IMR-90 (cell line): Measurements from ENCODE around the gene CPOX. TPM values are rescaled to one million over a fixed set of nuclear protein-coding genes. Genes with fewer than 3 reads are reported as not detected.

ENCODE experiments used
- ATAC-seq: fragments of 200-7000 bp; cut with Tn5 transposase; 2 replicates; pipeline ENCODE4 v1.9.1; 2020; ENCODE audit warnings: low read depth, mild to moderate bottlenecking, moderate library complexity
- BruUV-seq: library from RNA; stranded (reverse); fragments of 400-500 nt; replicated peaks from 2 replicates; lab custom pipeline; 2021; lab: Mats Ljungman, UMichigan
- CTCF ChIA-PET: fragments of 300-600 bp; formaldehyde crosslinking; extraction: SDS; loops from one replicate; lab custom pipeline; 2021; ENCODE audit warnings: antibody characterized with exemption; lab: Yijun Ruan, JAX
- POLR2A ChIA-PET: fragments of 300-600 bp; sonication (Branson Sonifier 250); formaldehyde crosslinking; loops from one replicate; lab custom pipeline; 2022; ENCODE audit warnings: antibody characterized with exemption; ENCODE audit not compliant: unreplicated experiment; lab: Charles Lee
- DNase-seq: peaks from one replicate; pipeline ENCODE4 v3.0.0; 2013
- H2AFZ ChIP-seq: replicated peaks from 2 replicates; pipeline ENCODE3; 2013; ENCODE audit warnings: low read length, mild to moderate bottlenecking; ENCODE audit not compliant: poor library complexity
- H2AK5ac ChIP-seq: 2 replicates; pipeline ENCODE4 v1.6.1; 2013; ENCODE audit warnings: low read depth, low read length, inconsistent platforms
- H2AK9ac ChIP-seq: replicated peaks from 2 replicates; pipeline ENCODE3; 2013; ENCODE audit warnings: mild to moderate bottlenecking, low read depth, low read length, moderate library complexity; ENCODE audit not compliant: poor library complexity
- H2BK120ac ChIP-seq: 2 replicates; pipeline ENCODE4 v1.6.1; 2013; ENCODE audit warnings: low read depth, low read length, inconsistent platforms
- H2BK15ac ChIP-seq: 3 replicates; pipeline ENCODE4 v1.6.1; 2013; ENCODE audit warnings: low read depth, low read length, inconsistent platforms
- H2BK20ac ChIP-seq: 2 replicates; pipeline ENCODE4 v1.6.1; 2013; ENCODE audit warnings: low read depth, mild to moderate bottlenecking, inconsistent platforms, low read length, moderate library complexity
- H2BK5ac ChIP-seq: 2 replicates; pipeline ENCODE4 v1.6.1; 2013; ENCODE audit warnings: mild to moderate bottlenecking, low read depth, low read length, inconsistent platforms; ENCODE audit not compliant: poor library complexity, severe bottlenecking
- H3K14ac ChIP-seq: replicated peaks from 2 replicates; pipeline ENCODE4 v1.6.1; 2013; ENCODE audit warnings: low read depth, low read length, inconsistent platforms
- H3K18ac ChIP-seq: 2 replicates; pipeline ENCODE4 v1.6.1; 2013; ENCODE audit warnings: low read depth, low read length, control low read depth
- H3K23ac ChIP-seq: 2 replicates; pipeline ENCODE4 v1.6.1; 2013; ENCODE audit warnings: low read depth, low read length, inconsistent platforms
- H3K27ac ChIP-seq: 2 replicates; pipeline ENCODE4 v1.5.1; 2013; ENCODE audit warnings: mild to moderate bottlenecking, control low read depth, low read length; ENCODE audit not compliant: insufficient read depth
- H3K27me3 ChIP-seq: 2 replicates; pipeline ENCODE4 v1.6.1; 2013; ENCODE audit warnings: low read length; ENCODE audit not compliant: control insufficient read depth, insufficient read depth
- H3K36me3 ChIP-seq: 2 replicates; pipeline ENCODE4 v1.6.1; 2013; ENCODE audit warnings: low read length, mixed read lengths; ENCODE audit not compliant: control insufficient read depth, insufficient read depth
- H3K4ac ChIP-seq: 2 replicates; pipeline ENCODE4 v1.6.1; 2013; ENCODE audit warnings: low read depth, low read length, inconsistent platforms
- H3K4me1 ChIP-seq: 2 replicates; pipeline ENCODE4 v1.6.1; 2013; ENCODE audit warnings: low read length, mixed read lengths; ENCODE audit not compliant: control insufficient read depth, insufficient read depth
- H3K4me2 ChIP-seq: 2 replicates; pipeline ENCODE4 v1.6.1; 2013; ENCODE audit warnings: low read depth, mild to moderate bottlenecking, control low read depth, low read length, moderate library complexity
- H3K4me3 ChIP-seq: 2 replicates; pipeline ENCODE4 v1.5.1; 2013; ENCODE audit warnings: low read depth, mild to moderate bottlenecking, control low read depth, low read length, moderate library complexity; ENCODE audit not compliant: insufficient read depth
- H3K56ac ChIP-seq: 2 replicates; pipeline ENCODE4 v1.6.1; 2013; ENCODE audit warnings: low read length, inconsistent platforms; ENCODE audit not compliant: insufficient read depth; ENCODE audit errors: extremely low read depth
- H3K79me1 ChIP-seq, 2 experiments: 2 replicates each; pipeline ENCODE4 v1.6.1; 2013; ENCODE audit warnings: low read length in 2 of 2, inconsistent platforms in 1 of 2, low read depth in 1 of 2
- H3K9ac ChIP-seq: 2 replicates; pipeline ENCODE4 v1.6.1; 2013; ENCODE audit warnings: low read depth, low read length, control low read depth
- H3K9me1 ChIP-seq: 2 replicates; pipeline ENCODE4 v1.6.1; 2013; ENCODE audit warnings: low read length, inconsistent platforms; ENCODE audit not compliant: insufficient read depth
- H3K9me3 ChIP-seq: 2 replicates; pipeline ENCODE4 v1.6.1; 2013; ENCODE audit warnings: low read length; ENCODE audit not compliant: control insufficient read depth, insufficient read depth
- H4K20me1 ChIP-seq: 2 replicates; pipeline ENCODE4 v1.6.1; 2013; ENCODE audit warnings: low read length, inconsistent platforms; ENCODE audit not compliant: insufficient read depth
- H4K5ac ChIP-seq: 2 replicates; pipeline ENCODE4 v1.6.1; 2013; ENCODE audit warnings: mild to moderate bottlenecking, low read depth, low read length, control low read depth
- H4K8ac ChIP-seq, 2 experiments: 2 replicates each; pipeline ENCODE4 v1.6.1; 2013; ENCODE audit warnings: low read depth in 2 of 2, low read length in 2 of 2, control low read depth in 1 of 2, inconsistent platforms in 1 of 2
- H4K91ac ChIP-seq: 2 replicates; pipeline ENCODE4 v1.6.1; 2013; ENCODE audit warnings: low read depth, low read length, inconsistent platforms; ENCODE audit not compliant: insufficient read depth
- BHLHE40 ChIP-seq: fragments of 150-350 bp; IDR thresholded peaks from 2 replicates; pipeline ENCODE4 v1.6.1; 2016; ENCODE audit warnings: mild to moderate bottlenecking, low read depth, low read length
- CEBPB ChIP-seq: IDR thresholded peaks from 2 replicates; pipeline ENCODE4 v1.6.1; 2012; ENCODE audit warnings: low read depth, low read length, improper control_type of control experiment
- CHD1 ChIP-seq: IDR thresholded peaks from 2 replicates; pipeline ENCODE4 v1.6.1; 2012; ENCODE audit warnings: low read depth, low read length, improper control_type of control experiment
- CTCF ChIP-seq: conservative IDR thresholded peaks from 2 replicates; pipeline ENCODE4 v1.5.1; 2012; ENCODE audit warnings: mild to moderate bottlenecking, low read depth, low read length, improper control_type of control experiment
- ELK1 ChIP-seq: fragments of 150-350 bp; IDR thresholded peaks from 2 replicates; pipeline ENCODE4 v1.6.1; 2016; ENCODE audit warnings: low read depth, mild to moderate bottlenecking, low read length, moderate library complexity, borderline replicate concordance
- FOS ChIP-seq: fragments of 150-350 bp; IDR thresholded peaks from 2 replicates; pipeline ENCODE4 v1.6.1; 2016; ENCODE audit warnings: low read depth, low read length
- MAFK ChIP-seq: IDR thresholded peaks from 2 replicates; pipeline ENCODE4 v1.6.1; 2012; ENCODE audit warnings: low read depth, low read length, improper control_type of control experiment
- MAZ ChIP-seq: IDR thresholded peaks from 2 replicates; pipeline ENCODE4 v1.6.1; 2012; ENCODE audit warnings: low read depth, mild to moderate bottlenecking, low read length, improper control_type of control experiment, moderate library complexity, borderline replicate concordance
- MXI1 ChIP-seq: IDR thresholded peaks from 2 replicates; pipeline ENCODE4 v1.6.1; 2012; ENCODE audit warnings: low read depth, mild to moderate bottlenecking, low read length, moderate library complexity, borderline replicate concordance
- NFE2L2 ChIP-seq: fragments of 150-350 bp; IDR thresholded peaks from 2 replicates; pipeline ENCODE4 v1.6.1; 2016; ENCODE audit warnings: low read depth, mild to moderate bottlenecking, low read length
- RAD21 ChIP-seq: IDR thresholded peaks from 2 replicates; pipeline ENCODE4 v1.6.1; 2012; ENCODE audit warnings: low read length, improper control_type of control experiment
- RCOR1 ChIP-seq: IDR thresholded peaks from 2 replicates; pipeline ENCODE4 v1.6.1; 2012; ENCODE audit warnings: mild to moderate bottlenecking, low read length, improper control_type of control experiment; ENCODE audit not compliant: insufficient replicate concordance
- RFX5 ChIP-seq: IDR thresholded peaks from 2 replicates; pipeline ENCODE4 v1.8.0; 2012; ENCODE audit warnings: low read depth, mild to moderate bottlenecking, low read length, moderate library complexity
- SMC3 ChIP-seq: fragments of 150-350 bp; IDR thresholded peaks from 2 replicates; pipeline ENCODE4 v1.6.1; 2016; ENCODE audit warnings: low read depth, mild to moderate bottlenecking, antibody characterized with exemption, low read length, moderate library complexity
- WGBS, 2 experiments: methylation state at CpG; one replicate each; pipeline versions ENCODE4 v1.1.5 to v1.1.7; 2013; ENCODE audit warnings: missing lambda C conversion rate in 2 of 2; ENCODE audit not compliant: insufficient read length in 1 of 2; ENCODE audit errors: extremely low coverage in 2 of 2; 5-methylcytosine and 5-hydroxymethylcytosine counted together
- dilution Hi-C: fragments of 300-500 bp; cut with HindIII; formaldehyde crosslinking; loops from one replicate; pipeline ENCODE4 v1.14.3; 2018; ENCODE audit warnings: low sequenced_read_pairs; ENCODE audit not compliant: unreplicated experiment
- in situ Hi-C: fragments of 300-500 bp; cut with MboI; formaldehyde crosslinking; loops from 3 replicates; pipeline ENCODE4 v1.14.3; 2019; ENCODE audit warnings: low sequenced_read_pairs, inconsistent platforms, mixed read lengths
- intact Hi-C: fragments of 100-400 bp; cut with micrococcal nuclease; formaldehyde crosslinking; loops from 2 replicates; pipeline ENCODE4 v1.10.0; 2022
- polyA plus RNA-seq, 3 experiments: library from polyadenylated mRNA; depleted of rRNA; stranded (reverse); fragments of >200 nt; gene quantifications; 2 replicates each; pipeline ENCODE4 v1.2.3, GENCODE V29; 2012; ENCODE audit warnings: low replicate concordance in 1 of 3
- total RNA-seq: library from RNA; depleted of rRNA; stranded (reverse); fragments of >200 nt; gene quantifications from 2 replicates; pipeline ENCODE4 v1.2.3, GENCODE V29; 2012
- TF ChIP-seq, protein P1 (sequence below): fragments of 150-350 bp; IDR thresholded peaks from 2 replicates; pipeline ENCODE4 v1.6.1; 2017; ENCODE audit warnings: mild to moderate bottlenecking, antibody characterized with exemption, low read length, low read depth

Gene CPOX
- total and polyA plus RNA-seq, 2 of the 4 experiments (the other 2 are of a cell fraction): 14.5 to 19.4 TPM

GRCh38 chr3:98550833-98551232 lies 42.6 kb downstream of the CPOX start:
- WGBS, 2 experiments: no CpG with 5 or more reads among the region's 3 CpGs
- intact Hi-C loops (no loop called here), dilution Hi-C loops (no loop called here)

More at GRCh38 chr3:98550833-98551232, 42.6 kb downstream of the CPOX start:
- no peak overlapping the region for H3K18ac ChIP-seq
- no peaks in the 10 kb centered on the region for H3K4me1 ChIP-seq
- H3K14ac ChIP-seq: no peak overlapping the region
- H2BK20ac ChIP-seq: no peak overlapping the region
- no peaks in the 10 kb centered on the region for H4K20me1 ChIP-seq
- no peaks in the 10 kb centered on the region for H3K9me1 ChIP-seq
- H3K4me3 ChIP-seq: no peak overlapping the region
- POLR2A ChIA-PET: no interaction called here
- no TSS peak for BruUV-seq
- no peaks in the 10 kb centered on the region for H3K9me3 ChIP-seq
- no peak overlapping the region for H3K9ac ChIP-seq
- H2BK5ac ChIP-seq: no peak overlapping the region
- H2BK120ac ChIP-seq: no peak overlapping the region
- no peak for DNase-seq
- no peak overlapping the region for H4K91ac ChIP-seq
- H3K23ac ChIP-seq: no peak overlapping the region
- in situ Hi-C loops: loop anchor here (25.0 kb wide), 1 partner anchor 214 kb away; no protein-coding TSS in a partner anchor
- H3K4ac ChIP-seq: no peak overlapping the region
- H3K56ac ChIP-seq: no peak overlapping the region
- TF ChIP-seq FOS (no peak), RCOR1 (no peak), CEBPB (no peak), RFX5 (no peak), RAD21 (no peak), MAFK (no peak), MAZ (no peak), CTCF (no peak), ELK1 (no peak), SMC3 (no peak), CHD1 (no peak), MXI1 (no peak), NFE2L2 (no peak), BHLHE40 (no peak)
- TF ChIP-seq, protein P1, sequence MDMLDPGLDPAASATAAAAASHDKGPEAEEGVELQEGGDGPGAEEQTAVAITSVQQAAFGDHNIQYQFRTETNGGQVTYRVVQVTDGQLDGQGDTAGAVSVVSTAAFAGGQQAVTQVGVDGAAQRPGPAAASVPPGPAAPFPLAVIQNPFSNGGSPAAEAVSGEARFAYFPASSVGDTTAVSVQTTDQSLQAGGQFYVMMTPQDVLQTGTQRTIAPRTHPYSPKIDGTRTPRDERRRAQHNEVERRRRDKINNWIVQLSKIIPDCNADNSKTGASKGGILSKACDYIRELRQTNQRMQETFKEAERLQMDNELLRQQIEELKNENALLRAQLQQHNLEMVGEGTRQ: no peak
- H2AK9ac ChIP-seq: no peak overlapping the region
- H3K79me1 ChIP-seq: no peaks in the 10 kb centered on the region
- ATAC-seq: no peak
- CTCF ChIA-PET: no interaction called here
- H2AFZ ChIP-seq: no peak overlapping the region
- H3K27me3 ChIP-seq: peaks cover 15% of the 10 kb centered on the region
- no peak overlapping the region for H2AK5ac ChIP-seq
- no peak overlapping the region for H2BK15ac ChIP-seq
- no peak overlapping the region for H4K8ac ChIP-seq
- no peak overlapping the region for H3K4me2 ChIP-seq
- H4K5ac ChIP-seq: no peak overlapping the region
- H3K36me3 ChIP-seq: no peaks in the 10 kb centered on the region
- H3K27ac ChIP-seq: no peak overlapping the region
